Measurements from ENCODE around the gene FOXA1.

- TF ChIP-seq CTCF (IDR thresholded peaks at IDR 0.05 in 4 of 5, conservative IDR thresholded peaks at IDR 0.05 in 1 of 5) (no peak), POLR2A (IDR thresholded peaks at IDR 0.05) (no peak)
Observed at GRCh38 chr14:37595809-37596621, 966 bp upstream of the FOXA1 start.

Data from gastrocnemius medialis (tissue), 4 donors.